NCI-H2196 treated with DMSO at 0.1 percent for 48 hours (cell line): ENCODE results near the gene KRTAP10-3.
"Not testable (repeated sequence)": the region's sequence is repeated elsewhere in the genome, so short reads cannot be mapped to it uniquely, and the experiment has no call there.

Source experiments
- DNase-seq: peaks from one replicate; lab custom pipeline; 2025; ENCODE audit not compliant: unreplicated experiment; lab: John Stamatoyannopoulos, UW

The KRTAP10-3 gene

GRCh38 chr21:44571844-44572782 lies 13.5 kb upstream of the KRTAP10-3 start:
- DNase-seq: no peak

- DNase-seq: no peak
Observed at GRCh38 chr21:44571296-44571695, 12.7 kb upstream of the KRTAP10-3 start.

DNA sequence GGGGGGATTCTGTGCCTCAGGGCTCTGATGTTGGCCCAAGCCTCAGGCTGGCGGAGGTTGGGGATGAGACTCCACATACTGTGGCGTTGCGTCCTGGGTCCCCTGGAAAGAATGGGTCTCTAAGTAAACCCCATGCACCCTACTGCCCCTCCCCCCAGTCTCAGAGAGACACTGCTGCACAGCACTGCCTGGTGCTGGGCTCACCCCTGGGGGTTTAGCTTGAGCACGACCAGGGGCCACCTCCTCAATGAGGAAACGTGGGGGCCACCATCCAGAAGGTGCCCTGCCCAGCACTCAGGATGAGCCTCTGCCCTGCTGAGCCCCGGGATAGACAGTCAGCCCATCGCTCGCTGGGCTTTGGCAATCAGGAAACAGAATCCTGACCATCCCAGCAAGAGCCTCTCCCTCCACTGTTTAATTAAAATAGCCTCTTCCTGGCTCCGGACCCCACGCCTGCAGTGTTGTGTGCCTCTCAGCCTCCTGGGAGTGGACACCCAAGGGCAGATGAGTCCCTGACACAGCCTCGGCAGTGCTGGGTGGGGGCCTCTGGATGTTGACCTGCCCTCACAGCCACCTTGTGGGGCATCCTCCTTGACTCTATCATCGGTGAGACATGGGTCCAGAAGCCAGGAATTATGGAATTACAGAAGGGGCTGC lies 11.4 kb upstream of the KRTAP10-3 start:
- DNase-seq: no peak

- DNase-seq: no peak
Observed at GRCh38 chr21:44568667-44569556, 10.3 kb upstream of the KRTAP10-3 start.

- no peak for DNase-seq
Observed at GRCh38 chr21:44568261-44568660, 9.7 kb upstream of the KRTAP10-3 start.

GRCh38 chr21:44567481-44568171 lies 9.0 kb upstream of the KRTAP10-3 start:
- DNase-seq: no peak

DNA sequence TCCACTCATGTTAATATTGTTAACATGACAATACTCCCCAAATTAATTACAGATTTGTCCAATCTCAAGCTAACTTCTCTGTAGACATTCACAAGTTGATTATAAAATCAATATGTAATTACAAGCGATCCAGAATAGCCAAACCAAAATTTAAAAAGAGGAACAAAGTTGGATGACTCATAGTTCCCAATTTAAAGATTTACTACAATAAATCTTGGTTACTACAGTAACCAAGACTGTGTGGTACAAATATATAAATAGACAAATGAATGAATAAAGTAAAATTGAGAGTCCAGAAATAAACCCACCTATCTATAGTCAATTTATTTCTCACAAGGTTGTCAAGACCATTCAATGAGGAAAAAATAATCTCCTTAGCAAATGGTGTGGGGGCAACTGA lies 7.8 kb upstream of the KRTAP10-3 start:
- no peak for DNase-seq

DNA sequence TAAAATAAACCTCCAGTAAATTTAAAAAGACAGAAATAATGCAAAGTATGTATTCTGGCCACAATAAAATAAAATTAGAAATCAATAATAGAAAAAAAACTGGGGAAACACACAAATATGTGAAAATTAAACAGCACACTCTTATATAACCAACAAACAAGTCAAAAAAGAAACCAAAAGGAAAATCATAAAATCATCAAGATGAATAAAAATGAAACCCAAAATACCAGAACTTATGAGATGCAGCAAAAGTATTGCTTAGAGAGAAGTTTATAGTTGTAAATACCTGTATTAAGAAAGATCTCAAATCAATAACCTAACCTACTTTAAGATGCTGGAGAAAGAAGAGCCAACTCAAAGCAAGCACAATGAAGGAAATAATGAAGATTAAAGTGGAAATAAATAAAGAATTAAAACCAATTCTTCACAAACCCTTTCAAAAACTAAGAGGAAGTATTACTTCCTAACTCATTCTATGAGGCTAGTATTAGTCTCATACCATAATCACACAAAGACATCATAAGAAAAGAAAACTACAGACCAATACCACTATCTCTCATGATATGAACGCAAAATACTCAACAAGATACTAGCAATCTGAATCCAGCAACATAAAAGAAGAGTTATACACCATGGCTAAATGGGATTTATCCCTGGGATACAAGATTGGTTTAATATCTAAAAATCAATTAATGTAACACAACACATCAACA lies 6.4 kb upstream of the KRTAP10-3 start:
- no peak for DNase-seq

- no peak for DNase-seq
Observed at GRCh38 chr21:44564099-44564498, 5.5 kb upstream of the KRTAP10-3 start.

- DNase-seq: not testable (repeated sequence)
Observed at GRCh38 chr21:44558329-44558675, 293 bp downstream of the KRTAP10-3 start.

DNA sequence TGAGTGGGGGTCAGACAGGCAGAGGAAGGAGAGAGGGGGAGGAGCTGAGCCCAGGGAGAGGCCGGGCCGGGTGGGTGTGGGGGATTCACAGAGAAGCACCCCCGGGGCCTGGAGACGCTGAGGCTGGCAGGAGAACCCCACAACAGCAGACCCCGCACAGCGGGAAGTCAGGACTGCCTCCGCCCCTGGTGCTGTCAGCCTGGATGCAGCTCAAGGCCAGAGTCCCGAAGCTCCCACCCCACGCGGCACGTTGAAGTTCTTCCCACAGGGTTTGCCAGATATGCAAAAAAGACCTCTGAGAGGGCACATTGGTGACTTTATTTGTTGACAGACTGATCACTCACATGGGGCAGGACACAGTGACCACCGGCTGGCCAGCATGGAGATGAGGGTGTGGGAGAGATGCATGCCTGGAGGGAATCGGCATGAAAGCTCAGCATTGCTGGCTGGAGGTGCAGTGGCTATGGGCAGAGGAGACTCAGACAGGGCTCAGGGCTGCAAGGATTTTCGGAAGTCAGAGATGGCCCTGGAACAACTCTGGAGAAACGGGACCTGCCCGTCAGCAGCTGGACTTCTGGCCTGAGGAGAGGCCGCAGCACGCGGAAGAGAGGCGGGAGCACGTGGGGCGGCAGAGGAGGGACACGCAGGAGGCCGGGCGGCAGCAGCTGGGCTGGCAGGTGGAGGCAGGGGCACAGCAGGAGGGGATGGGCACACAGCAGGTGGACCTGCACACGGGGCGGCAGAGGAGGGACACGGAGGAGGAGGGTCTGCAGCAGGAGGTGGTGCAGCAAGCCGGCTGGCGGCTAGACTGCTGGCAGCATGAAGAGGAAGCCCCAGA lies 885 bp downstream of the KRTAP10-3 start:
- DNase-seq: no peak

GRCh38 chr21:44556879-44557278 lies 1.7 kb downstream of the KRTAP10-3 start:
- no peak for DNase-seq

DNA sequence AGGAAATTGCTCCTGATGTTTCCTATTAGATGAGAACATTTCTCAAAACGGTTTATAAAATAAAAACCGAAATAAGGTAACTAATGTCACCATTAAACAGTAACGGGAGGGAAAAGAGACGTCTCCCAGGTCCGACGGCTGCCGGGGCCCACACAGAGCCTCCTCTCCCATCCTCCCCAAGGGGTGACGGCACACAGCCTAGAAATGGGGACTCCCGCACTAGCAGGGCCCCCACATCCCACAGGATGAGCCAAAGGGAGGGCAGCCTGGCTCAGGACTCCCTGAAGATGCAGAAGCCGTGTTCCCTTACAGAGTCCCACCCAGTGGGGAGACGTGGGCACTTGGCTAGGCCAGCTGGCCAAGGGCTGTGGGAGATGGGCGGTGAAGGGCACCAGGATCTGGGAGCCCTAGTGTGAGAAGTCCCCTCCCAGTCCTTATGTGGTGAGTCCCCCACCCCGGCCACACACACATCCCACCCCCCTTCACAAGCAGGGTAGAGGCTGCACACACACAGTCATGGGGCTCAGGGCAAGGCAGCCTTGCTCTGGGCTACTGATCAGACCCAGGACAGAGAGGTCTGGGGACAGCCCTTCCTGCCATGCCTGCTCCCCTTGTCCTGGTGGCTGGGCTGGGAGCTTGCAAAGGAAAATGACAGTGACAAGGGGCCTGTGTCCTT lies 3.3 kb downstream of the KRTAP10-3 start:
- no peak for DNase-seq

- no peak for DNase-seq
Observed at GRCh38 chr21:44552681-44553080, 5.9 kb downstream of the KRTAP10-3 start.

DNA sequence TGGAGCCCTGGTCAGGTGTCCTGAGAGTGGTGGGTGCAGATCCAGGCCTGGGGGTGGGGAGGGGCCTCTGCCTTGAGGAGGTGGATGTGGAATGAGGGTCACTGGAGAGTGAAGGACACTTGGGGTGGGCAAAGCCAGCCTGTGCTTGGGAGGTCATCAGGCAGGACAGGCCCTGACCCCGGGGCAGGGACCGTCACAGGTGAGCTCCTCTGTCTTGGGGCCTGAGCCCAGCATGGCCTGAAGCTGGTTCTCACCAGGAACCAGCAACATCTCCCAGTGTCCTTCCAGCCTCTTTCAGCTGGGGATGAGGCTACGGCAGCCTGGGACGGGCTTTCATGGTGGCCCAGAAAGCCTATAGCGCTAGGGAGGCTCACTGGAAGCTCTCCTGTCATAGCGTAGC lies 6.5 kb downstream of the KRTAP10-3 start:
- no peak for DNase-seq

DNA sequence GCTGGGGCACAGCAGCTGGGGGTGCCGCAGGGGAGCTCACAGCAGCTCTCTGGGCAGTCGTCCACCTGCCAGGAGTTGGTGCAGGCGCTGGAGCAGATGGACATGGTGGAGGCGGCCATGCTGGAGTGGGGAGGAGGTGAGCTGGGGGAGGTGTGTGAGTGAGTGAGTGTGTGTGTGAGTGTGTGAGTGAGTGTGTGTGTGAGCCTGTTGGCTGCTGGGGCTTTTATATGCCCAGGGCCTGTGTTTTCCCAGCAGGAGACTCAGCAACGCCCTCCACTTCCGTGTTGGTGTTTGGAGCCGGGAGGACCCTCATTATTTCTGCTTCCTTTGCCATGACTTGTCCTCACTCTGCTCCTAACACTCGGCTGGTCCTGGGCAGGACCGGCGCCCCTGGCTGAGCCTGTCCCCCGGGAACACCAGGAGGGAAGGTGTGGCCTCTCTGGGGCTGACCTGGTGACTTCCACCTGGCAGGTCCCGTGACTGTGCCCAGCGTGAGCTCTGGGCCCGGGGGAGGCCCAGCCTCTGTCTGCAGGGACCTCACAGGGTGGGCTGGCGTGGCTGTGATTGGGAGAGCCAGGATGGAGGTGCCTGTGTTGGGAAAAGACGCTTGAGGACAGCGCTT lies 7.1 kb downstream of the KRTAP10-3 start, which contains the start of gene KRTAP10-2:
Gene KRTAP10-2 (minus strand): TSS at position 166 of the 622 bp plus-strand sequence. CDS start 47 bp downstream, at position 119.
- DNase-seq: no peak

GRCh38 chr21:44550807-44551206 lies 7.8 kb downstream of the KRTAP10-3 start:
- no peak for DNase-seq

DNA sequence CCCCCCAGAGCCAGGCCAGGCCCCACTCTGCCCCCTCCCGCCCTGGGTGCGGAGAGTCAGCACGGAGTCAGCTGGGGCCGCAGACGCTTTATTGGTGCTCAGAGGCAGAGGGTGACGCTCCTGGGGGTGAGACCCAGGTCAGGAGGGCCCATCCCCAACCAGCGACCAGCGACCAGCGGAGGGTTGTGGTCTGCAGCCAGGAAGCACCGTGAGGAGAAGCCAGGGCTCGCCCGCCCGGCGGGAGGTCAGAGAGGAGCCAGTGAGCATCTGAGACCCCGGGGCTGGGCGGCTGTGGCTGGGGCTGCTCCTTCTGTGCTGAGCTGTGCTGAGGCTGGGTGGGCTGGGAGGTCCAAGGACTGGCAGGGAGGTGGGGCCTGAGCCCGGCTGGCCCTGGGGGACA lies 8.3 kb downstream of the KRTAP10-3 start:
- DNase-seq: not testable (repeated sequence)
